ENCODE measurements around the gene SMPDL3B.

- TF ChIP-seq, protein P1, sequence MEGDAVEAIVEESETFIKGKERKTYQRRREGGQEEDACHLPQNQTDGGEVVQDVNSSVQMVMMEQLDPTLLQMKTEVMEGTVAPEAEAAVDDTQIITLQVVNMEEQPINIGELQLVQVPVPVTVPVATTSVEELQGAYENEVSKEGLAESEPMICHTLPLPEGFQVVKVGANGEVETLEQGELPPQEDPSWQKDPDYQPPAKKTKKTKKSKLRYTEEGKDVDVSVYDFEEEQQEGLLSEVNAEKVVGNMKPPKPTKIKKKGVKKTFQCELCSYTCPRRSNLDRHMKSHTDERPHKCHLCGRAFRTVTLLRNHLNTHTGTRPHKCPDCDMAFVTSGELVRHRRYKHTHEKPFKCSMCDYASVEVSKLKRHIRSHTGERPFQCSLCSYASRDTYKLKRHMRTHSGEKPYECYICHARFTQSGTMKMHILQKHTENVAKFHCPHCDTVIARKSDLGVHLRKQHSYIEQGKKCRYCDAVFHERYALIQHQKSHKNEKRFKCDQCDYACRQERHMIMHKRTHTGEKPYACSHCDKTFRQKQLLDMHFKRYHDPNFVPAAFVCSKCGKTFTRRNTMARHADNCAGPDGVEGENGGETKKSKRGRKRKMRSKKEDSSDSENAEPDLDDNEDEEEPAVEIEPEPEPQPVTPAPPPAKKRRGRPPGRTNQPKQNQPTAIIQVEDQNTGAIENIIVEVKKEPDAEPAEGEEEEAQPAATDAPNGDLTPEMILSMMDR (IDR thresholded peaks at IDR 0.05): no peak
- no peak for TF ChIP-seq POLR2A (IDR thresholded peaks at IDR 0.05)
Observed at GRCh38 chr1:27915082-27915575, 19.7 kb upstream of the SMPDL3B start.
